ENCODE results near the gene DNAJC17. TPM values are rescaled to one million over a fixed set of nuclear protein-coding genes. Genes with fewer than 3 reads are reported as not detected.
A peak's percentile ranks its signal among the peaks of the same experiment; 100 is the strongest.

DNAJC17 gene
- total RNA-seq, 4 donors from 2014 or later = 23.9 to 61.5 (median 36.3) TPM

DNA sequence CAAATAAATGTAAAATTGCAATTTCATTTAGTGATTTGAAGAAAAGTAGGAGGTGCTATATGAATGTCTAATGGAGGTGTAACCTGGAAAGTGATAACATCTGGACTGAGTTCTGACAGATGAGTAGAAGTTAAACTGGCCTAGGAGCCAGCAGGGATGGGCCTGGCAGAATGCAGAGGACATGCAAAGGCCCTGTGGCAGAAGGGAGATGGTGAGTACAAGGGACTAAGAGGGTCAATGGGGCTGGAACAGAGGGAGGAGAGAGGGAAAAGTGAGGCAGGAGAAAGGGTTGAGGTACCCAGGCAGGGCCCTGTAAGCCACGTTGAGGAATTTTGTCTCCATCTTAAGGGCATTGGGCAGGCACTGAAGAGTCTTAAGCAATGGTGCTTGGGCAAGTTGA lies 24.6 kb upstream of the DNAJC17 start:
- Histone ChIP-seq H3K27me3 (no peaks in the 10 kb centered on the region), H3K27ac (no peak overlapping the region), H3K4me1 (no peaks in the 10 kb centered on the region), H3K36me3 (no peaks in the 10 kb centered on the region), H3K4me3 (no peak overlapping the region), H3K9me3 (no peaks in the 10 kb centered on the region)
- WGBS, 2 donors = 80 to 81% methylated on average over 1 of the region's 1 CpG
- DNase-seq (ENCODE audit: low spot score in 2 of 2) = no peak
- no peak for TF ChIP-seq POLR2A (IDR thresholded peaks at IDR 0.05)
- TF ChIP-seq, protein P1, sequence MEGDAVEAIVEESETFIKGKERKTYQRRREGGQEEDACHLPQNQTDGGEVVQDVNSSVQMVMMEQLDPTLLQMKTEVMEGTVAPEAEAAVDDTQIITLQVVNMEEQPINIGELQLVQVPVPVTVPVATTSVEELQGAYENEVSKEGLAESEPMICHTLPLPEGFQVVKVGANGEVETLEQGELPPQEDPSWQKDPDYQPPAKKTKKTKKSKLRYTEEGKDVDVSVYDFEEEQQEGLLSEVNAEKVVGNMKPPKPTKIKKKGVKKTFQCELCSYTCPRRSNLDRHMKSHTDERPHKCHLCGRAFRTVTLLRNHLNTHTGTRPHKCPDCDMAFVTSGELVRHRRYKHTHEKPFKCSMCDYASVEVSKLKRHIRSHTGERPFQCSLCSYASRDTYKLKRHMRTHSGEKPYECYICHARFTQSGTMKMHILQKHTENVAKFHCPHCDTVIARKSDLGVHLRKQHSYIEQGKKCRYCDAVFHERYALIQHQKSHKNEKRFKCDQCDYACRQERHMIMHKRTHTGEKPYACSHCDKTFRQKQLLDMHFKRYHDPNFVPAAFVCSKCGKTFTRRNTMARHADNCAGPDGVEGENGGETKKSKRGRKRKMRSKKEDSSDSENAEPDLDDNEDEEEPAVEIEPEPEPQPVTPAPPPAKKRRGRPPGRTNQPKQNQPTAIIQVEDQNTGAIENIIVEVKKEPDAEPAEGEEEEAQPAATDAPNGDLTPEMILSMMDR (IDR thresholded peaks at IDR 0.05) = no peak
- no peak for TF ChIP-seq EP300 (IDR thresholded peaks at IDR 0.05)

DNA sequence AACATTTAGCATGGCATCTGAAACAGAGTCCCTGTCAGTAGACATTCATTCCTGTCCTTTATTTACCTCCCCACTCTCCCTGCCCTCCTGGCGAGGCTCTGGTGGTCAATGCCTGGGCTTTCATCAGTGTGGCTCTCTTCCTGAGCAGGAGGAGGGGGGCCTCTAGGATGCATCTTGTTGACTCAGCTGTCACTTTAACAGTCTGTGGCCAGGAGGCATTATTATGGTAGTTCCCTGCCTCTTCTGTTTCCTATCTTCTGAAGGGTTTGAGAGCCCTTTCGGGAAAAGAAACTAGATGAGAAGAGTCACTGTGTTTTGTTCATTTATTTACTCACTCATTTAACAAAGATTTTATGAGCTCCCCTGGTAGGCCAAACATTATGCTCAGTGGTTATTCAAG lies 23.6 kb upstream of the DNAJC17 start:
- H3K9me3 ChIP-seq = no peaks in the 10 kb centered on the region
- no peaks in the 10 kb centered on the region for H3K36me3 ChIP-seq
- H3K4me1 ChIP-seq = no peaks in the 10 kb centered on the region
- no peak overlapping the region for H3K4me3 ChIP-seq
- TF ChIP-seq, protein P1 (IDR thresholded peaks at IDR 0.05) = no peak
- TF ChIP-seq EP300 (IDR thresholded peaks at IDR 0.05) = no peak
- no peak for TF ChIP-seq POLR2A (IDR thresholded peaks at IDR 0.05)
- H3K27ac ChIP-seq = no peak overlapping the region
- H3K27me3 ChIP-seq = no peaks in the 10 kb centered on the region
- DNase-seq (ENCODE audit: low spot score in 2 of 2) = no peak
- WGBS, 2 donors = 38 to 45% methylated on average over 2 of the region's 2 CpGs

DNA sequence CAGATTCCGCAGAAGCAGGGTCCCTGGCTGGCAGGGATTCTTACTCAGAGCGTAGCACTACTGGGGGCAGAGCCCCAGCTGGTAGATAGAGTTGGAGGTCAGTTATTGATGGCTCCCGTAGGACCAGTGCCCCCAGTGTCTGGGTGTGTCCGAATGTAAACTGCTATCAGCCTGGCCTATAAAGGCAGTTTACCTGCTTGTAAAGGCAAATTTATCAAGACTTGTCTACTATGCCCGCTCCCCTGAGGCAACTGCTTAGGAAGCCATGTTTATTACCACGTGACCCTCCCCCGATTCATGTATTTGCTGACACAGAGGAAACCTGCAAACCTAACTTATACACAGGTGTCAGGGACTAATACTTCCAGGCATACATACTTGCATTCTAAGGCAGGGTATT lies 21.8 kb upstream of the DNAJC17 start:
- H3K36me3 ChIP-seq = no peaks in the 10 kb centered on the region
- no peak overlapping the region for H3K27ac ChIP-seq
- H3K9me3 ChIP-seq = no peaks in the 10 kb centered on the region
- WGBS, 2 donors = 75% methylated on average over 7 of the region's 7 CpGs
- no peaks in the 10 kb centered on the region for H3K27me3 ChIP-seq
- no peak for DNase-seq (ENCODE audit: low spot score in 2 of 2)
- no peak overlapping the region for H3K4me3 ChIP-seq
- TF ChIP-seq POLR2A (IDR thresholded peaks at IDR 0.05) = no peak
- no peak for TF ChIP-seq EP300 (IDR thresholded peaks at IDR 0.05)
- TF ChIP-seq, protein P1 (IDR thresholded peaks at IDR 0.05) = no peak
- no peaks in the 10 kb centered on the region for H3K4me1 ChIP-seq

DNA sequence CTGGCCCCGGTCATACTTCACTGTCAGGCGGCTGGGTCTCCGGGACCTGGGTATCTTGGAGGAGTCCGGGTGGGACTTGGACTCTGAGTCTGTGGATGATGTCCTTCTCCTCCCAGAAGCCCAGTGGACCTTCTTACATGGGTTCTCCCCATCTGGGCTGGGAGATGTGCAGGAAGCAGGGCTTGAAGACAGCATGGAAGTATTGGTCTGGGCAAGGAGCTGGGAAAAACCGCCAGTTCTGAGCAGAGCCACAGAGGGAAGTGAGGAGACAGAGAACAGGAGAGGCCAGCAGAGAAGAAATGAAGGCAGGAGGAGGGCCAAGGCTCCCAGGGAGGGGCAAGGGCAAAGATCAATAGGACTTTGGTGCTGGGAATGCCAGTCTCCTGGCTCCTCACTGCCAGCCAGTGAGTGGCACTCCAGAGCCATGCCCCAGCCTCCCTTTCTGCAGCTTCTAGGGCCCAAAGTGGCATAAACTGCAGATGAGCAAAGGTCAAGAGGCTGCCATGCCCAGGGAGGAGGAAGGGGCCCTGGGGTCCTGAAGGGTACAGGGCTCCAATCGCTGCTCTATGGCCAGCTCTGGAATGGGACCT lies 21.3 kb upstream of the DNAJC17 start, which contains the start of gene PPP1R14D:
PPP1R14D (minus strand) TSS at position 262 of the 590 bp plus-strand sequence; CDS start at position 195, 67 bp downstream.
- 87 to 88% methylated on average over 5 to 6 of the region's 6 CpGs for WGBS, 2 donors
- Histone ChIP-seq H3K36me3 (no peaks in the 10 kb centered on the region), H3K27ac (peak within 1 kb of the TSS in 1 of 4 donors; percentile 26), H3K4me1 (no peaks in the 10 kb centered on the region), H3K4me3 (peak within 1 kb of the TSS in 1 of 4 donors; percentile 12), H3K27me3 (no peaks in the 10 kb centered on the region), H3K9me3 (no peaks in the 10 kb centered on the region)
- TF ChIP-seq POLR2A (IDR thresholded peaks at IDR 0.05) = no peak
- TF ChIP-seq, protein P1 (IDR thresholded peaks at IDR 0.05) = no peak
- TF ChIP-seq EP300 (IDR thresholded peaks at IDR 0.05) = no peak
- DNase-seq (ENCODE audit: low spot score in 2 of 2) = no peak

DNA sequence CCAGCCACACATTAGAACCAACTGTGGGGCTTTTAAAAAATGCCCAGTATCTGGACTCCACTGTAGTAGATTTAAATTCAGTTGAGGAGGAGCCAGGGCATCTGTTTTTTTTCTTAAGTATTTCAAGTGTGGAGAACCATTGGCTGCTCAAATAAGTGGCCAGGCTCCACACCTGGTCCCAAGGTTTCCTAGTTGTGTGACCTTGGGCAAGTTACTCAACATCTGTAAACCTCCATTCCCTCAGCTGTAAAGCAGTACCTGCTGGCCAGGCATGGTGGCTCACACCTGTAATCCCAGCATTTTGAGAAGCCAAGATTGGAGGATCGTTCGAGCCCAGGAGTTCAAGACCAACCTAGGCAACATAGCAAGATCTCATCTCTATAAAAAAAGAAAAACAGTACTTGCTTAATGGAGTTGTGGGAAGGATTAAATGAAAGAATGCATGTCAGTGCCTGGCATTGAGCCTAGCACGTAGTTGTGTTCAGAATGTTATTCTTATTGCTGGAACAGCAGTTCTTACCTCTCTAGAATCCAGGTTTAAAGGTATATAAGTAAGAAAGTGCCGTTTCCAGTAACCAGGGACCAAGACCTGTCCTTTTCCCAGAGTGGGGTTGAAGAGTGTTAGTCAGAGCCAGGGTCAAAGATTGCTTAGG lies 19.3 kb upstream of the DNAJC17 start:
- H3K4me3 ChIP-seq = no peak overlapping the region
- H3K9me3 ChIP-seq = no peaks in the 10 kb centered on the region
- no peaks in the 10 kb centered on the region for H3K27me3 ChIP-seq
- DNase-seq (ENCODE audit: low spot score in 2 of 2) = no peak
- H3K27ac ChIP-seq = no peak overlapping the region
- no peaks in the 10 kb centered on the region for H3K4me1 ChIP-seq
- no peak for TF ChIP-seq POLR2A (IDR thresholded peaks at IDR 0.05)
- TF ChIP-seq, protein P1 (IDR thresholded peaks at IDR 0.05) = no peak
- no peak for TF ChIP-seq EP300 (IDR thresholded peaks at IDR 0.05)
- H3K36me3 ChIP-seq = no peaks in the 10 kb centered on the region
- 75 to 88% methylated on average over 4 of the region's 4 CpGs for WGBS, 2 donors

Data from tibial nerve (tissue), 4 donors.